Measurements from ENCODE around the gene CCR3.

CCR3 gene

GRCh38 chr3:46297658-46298423 is 55.6 kb downstream of the CCR3 start:
- no peak for DNase-seq (ENCODE audit: low read depth, low spot score)

- DNase-seq (ENCODE audit: low read depth, low spot score), result no peak
Measured at GRCh38 chr3:46298871-46299607, 56.8 kb downstream of the CCR3 start.

GRCh38 chr3:46299608-46300460 is 57.6 kb downstream of the CCR3 start:
- DNase-seq (ENCODE audit: low read depth, low spot score), result no peak

- no peak for DNase-seq (ENCODE audit: low read depth, low spot score)
Measured at GRCh38 chr3:46300461-46300789, 58.2 kb downstream of the CCR3 start.

- DNase-seq (ENCODE audit: low read depth, low spot score), result no peak
Measured at GRCh38 chr3:46301122-46301835, 59.0 kb downstream of the CCR3 start.

GRCh38 chr3:46303240-46303639 is 61.0 kb downstream of the CCR3 start:
- no peak for DNase-seq (ENCODE audit: low read depth, low spot score)

- no peak for DNase-seq (ENCODE audit: low read depth, low spot score)
Measured at GRCh38 chr3:46304739-46305138, 62.5 kb downstream of the CCR3 start.

- DNase-seq (ENCODE audit: low read depth, low spot score), result no peak
Measured at GRCh38 chr3:46312991-46313390, 70.7 kb downstream of the CCR3 start.

- DNase-seq (ENCODE audit: low read depth, low spot score), result no peak
Measured at GRCh38 chr3:46314517-46314916, 72.3 kb downstream of the CCR3 start.

GRCh38 chr3:46316206-46316605 is 73.9 kb downstream of the CCR3 start:
- no peak for DNase-seq (ENCODE audit: low read depth, low spot score)

Measured in iPS DF 19.7 (cell line).